A549 (cell line): ENCODE results near the gene DRC3. TPM values are rescaled to one million over a fixed set of nuclear protein-coding genes. Genes with fewer than 3 reads are reported as not detected.

ENCODE experiments used
- ATAC-seq, 2 experiments: fragments of 200-7000 bp in 1 of 2; fragments of >200 bp in 1 of 2; cut with Nextera tagmentation in 1 of 2; cut with Tn5 transposase in 1 of 2; 3 replicates each; pipeline versions ENCODE4 v1.8.0 to v1.9.1; 2018 to 2020; ENCODE audit warnings: mild to moderate bottlenecking in 1 of 2, moderate library complexity in 1 of 2
- CTCF ChIA-PET: fragments of 300-600 bp; sonication (Branson Sonifier 250); formaldehyde crosslinking; extraction: SDS; loops from one replicate; lab custom pipeline; 2021; ENCODE audit warnings: antibody characterized with exemption, inconsistent platforms; lab: Yijun Ruan, JAX
- POLR2A ChIA-PET: fragments of 350-600 bp; formaldehyde crosslinking; extraction: SDS; loops from one replicate; lab custom pipeline; 2021; ENCODE audit warnings: antibody characterized with exemption, inconsistent platforms; lab: Yijun Ruan, JAX
- DNase-seq, 2 experiments: peaks; one replicate each; pipeline versions ENCODE4 v3.0.0 to v3.0.0-alpha.2; 2011 to 2016; ENCODE audit warnings: low read depth in 1 of 2, low spot score in 1 of 2
- FAIRE-seq: peaks from 2 replicates; lab custom pipeline; 2011; peaks lifted over from hg19 to GRCh38; lab: Jason Lieb, UNC
- H3K27ac ChIP-seq, 2 experiments: fragments of >200 bp; sonication (Bioruptor Twin); formaldehyde crosslinking; 3 replicates each; pipeline ENCODE4 v1.5.1; 2016 to 2017
- H3K4me1 ChIP-seq: fragments of >200 bp; sonication (Bioruptor Twin); formaldehyde crosslinking; 3 replicates; pipeline ENCODE4 v1.6.1; 2016
- H3K4me2 ChIP-seq: fragments of >200 bp; sonication (Bioruptor Twin); formaldehyde crosslinking; 3 replicates; pipeline ENCODE4 v1.6.1; 2016
- H3K4me3 ChIP-seq: fragments of >200 bp; sonication (Bioruptor Twin); formaldehyde crosslinking; 3 replicates; pipeline ENCODE4 v1.5.1; 2016
- H3K9me3 ChIP-seq: fragments of >200 bp; sonication (Bioruptor Twin); formaldehyde crosslinking; 3 replicates; pipeline ENCODE4 v1.6.1; 2016
- CBX2 ChIP-seq: fragments of 200-600 bp; sonication (generic); IDR thresholded peaks from 2 replicates; pipeline ENCODE4 v1.6.1; 2016; ENCODE audit warnings: low read depth, mild to moderate bottlenecking, borderline replicate concordance
- CEBPB ChIP-seq, 2 experiments: fragments of >200 bp in 1 of 2; sonication (Bioruptor Twin) in 1 of 2; formaldehyde crosslinking in 1 of 2; IDR thresholded peaks; 2 replicates each; pipeline ENCODE4 v1.6.1; 2012 to 2016
- CHD2 ChIP-seq: fragments of 150-350 bp; IDR thresholded peaks from 2 replicates; pipeline ENCODE4 v1.6.1; 2014; ENCODE audit warnings: low read length; ENCODE audit not compliant: partially characterized antibody
- HDAC2 ChIP-seq: fragments of 200-600 bp; sonication (generic); IDR thresholded peaks from 2 replicates; pipeline ENCODE4 v1.6.1; 2016
- HOXB13 ChIP-seq: fragments of 250-450 bp; sonication (Bioruptor Pico); IDR thresholded peaks from 2 replicates; pipeline ENCODE4 v1.5.0; 2020; ENCODE audit warnings: low read depth, mild to moderate bottlenecking, moderate library complexity
- JUNB ChIP-seq: fragments of >200 bp; sonication (Bioruptor Twin); formaldehyde crosslinking; IDR thresholded peaks from 2 replicates; pipeline ENCODE4 v1.6.1; 2016
- KDM5A ChIP-seq: fragments of 200-600 bp; sonication (generic); IDR thresholded peaks from 2 replicates; pipeline ENCODE4 v1.6.1; 2016; ENCODE audit warnings: antibody characterized with exemption, mild to moderate bottlenecking
- NR3C1 ChIP-seq: fragments of >200 bp; sonication (Bioruptor Twin); formaldehyde crosslinking; IDR thresholded peaks from 3 replicates; pipeline ENCODE4 v1.6.1; 2017
- ZNF302 ChIP-seq: fragments of 250-450 bp; sonication (Bioruptor Pico); IDR thresholded peaks from 2 replicates; pipeline ENCODE4 v1.9.0; 2021; ENCODE audit warnings: inconsistent platforms, mild to moderate bottlenecking, moderate library complexity
- WGBS: methylation state at CpG from one replicate; pipeline ENCODE4 v1.1.6; 2017; ENCODE audit errors: missing lambda C conversion rate; 5-methylcytosine and 5-hydroxymethylcytosine counted together
- polyA plus RNA-seq, 4 experiments: library from polyadenylated mRNA; depleted of rRNA in 3 of 4; stranded (reverse); fragments of >200 nt; fragmentation: RNase III in 1 of 4; extraction: RNeasy Plus Mini Kit Qiagen cat#74134 plus additional on column Dnase treatment in 1 of 4; gene quantifications; 2 replicates in 3 of 4; 3 replicates in 1 of 4; pipeline ENCODE4 v1.2.3, GENCODE V29; 2011 to 2017
- TF ChIP-seq, protein P1 (sequence below): fragments of 250-450 bp; sonication (Bioruptor Pico); IDR thresholded peaks from 2 replicates; pipeline ENCODE4 v1.5.0; 2020; ENCODE audit warnings: low read depth, mild to moderate bottlenecking, moderate library complexity
- TF ChIP-seq, protein P2 (sequence below): fragments of >200 bp; sonication (Bioruptor Twin); formaldehyde crosslinking; IDR thresholded peaks from 3 replicates; pipeline ENCODE4 v1.6.1; 2016
- TF ChIP-seq, protein P3 (sequence below): IDR thresholded peaks from 2 replicates; pipeline ENCODE4 v1.6.1; 2012
- TF ChIP-seq, protein P4 (sequence below): IDR thresholded peaks from 2 replicates; pipeline ENCODE4 v1.6.1; 2012; ENCODE audit warnings: low read depth, borderline replicate concordance
- TF ChIP-seq, protein P5 (sequence below): fragments of 450-650 bp; IDR thresholded peaks from 2 replicates; pipeline ENCODE4 v1.6.1; 2014; ENCODE audit warnings: antibody characterized with exemption
- TF ChIP-seq, protein P6 (sequence below): IDR thresholded peaks from 2 replicates; pipeline ENCODE4 v1.6.1; 2012

DRC3 gene
- polyA plus RNA-seq, 2 of the 4 experiments (the other 2 are of a cell fraction), result 2.9 to 3.1 TPM

DNA sequence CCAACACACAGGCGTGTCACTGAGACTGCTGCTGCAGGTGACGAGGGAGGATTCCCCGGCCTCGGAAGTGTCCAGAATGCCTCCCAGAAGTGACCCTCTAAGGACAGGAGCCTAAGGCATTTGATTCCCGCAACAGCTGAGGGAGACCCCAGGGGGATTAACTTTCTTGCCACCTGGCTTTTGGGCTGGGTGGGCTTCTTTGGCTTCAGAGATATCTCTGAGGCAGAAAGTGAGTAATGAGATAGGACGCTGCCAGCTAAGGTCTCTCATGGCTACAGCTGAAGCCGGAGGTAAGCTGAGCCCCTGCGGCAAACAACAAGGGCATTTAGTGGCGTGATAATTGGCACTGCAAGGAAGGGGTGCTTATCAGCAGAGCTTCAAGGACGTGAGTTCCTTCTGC is 17.0 kb downstream of the DRC3 start (continued):
- TF ChIP-seq, protein P1, sequence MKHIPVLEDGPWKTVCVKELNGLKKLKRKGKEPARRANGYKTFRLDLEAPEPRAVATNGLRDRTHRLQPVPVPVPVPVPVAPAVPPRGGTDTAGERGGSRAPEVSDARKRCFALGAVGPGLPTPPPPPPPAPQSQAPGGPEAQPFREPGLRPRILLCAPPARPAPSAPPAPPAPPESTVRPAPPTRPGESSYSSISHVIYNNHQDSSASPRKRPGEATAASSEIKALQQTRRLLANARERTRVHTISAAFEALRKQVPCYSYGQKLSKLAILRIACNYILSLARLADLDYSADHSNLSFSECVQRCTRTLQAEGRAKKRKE (CRISPR knock-in tag), result no peak
- no peak for TF ChIP-seq HDAC2

DNA sequence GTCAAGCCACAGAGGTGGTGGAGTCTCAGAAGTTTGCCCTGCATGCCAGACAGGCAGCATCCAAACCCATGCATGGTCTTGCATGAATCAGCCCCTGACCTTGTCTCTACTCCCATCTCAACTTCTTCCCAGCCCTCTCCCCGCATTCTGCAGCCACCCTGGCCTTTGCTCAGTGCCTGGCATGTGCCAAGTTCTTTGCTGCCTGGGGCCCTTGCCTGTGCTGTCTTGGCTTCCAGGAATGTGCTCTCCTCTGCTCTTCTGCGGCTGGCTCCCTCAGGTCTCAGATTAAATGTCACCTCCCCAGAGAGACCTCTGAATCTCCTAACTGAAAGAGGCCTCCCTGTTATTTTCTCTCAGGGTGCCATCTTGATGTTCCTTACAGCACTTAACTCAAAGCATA is 17.6 kb downstream of the DRC3 start:
- no peak overlapping the region for H3K4me3 ChIP-seq
- ChIA-PET CTCF (interaction anchor here (1.8 to 5.1 kb wide), 3 partner anchors 43 to 99 kb away, joined by 5 to 29 read pairs (median 15); no protein-coding TSS in a partner anchor), POLR2A (no interaction called here)
- FAIRE-seq, result peak; percentile 76
- whole genome bisulfite sequencing, result 10% methylated on average over 2 of the region's 2 CpGs
- H3K9me3 ChIP-seq, result no peaks in the 10 kb centered on the region
- H3K4me2 ChIP-seq, result peak overlapping the region; percentile 66
- peak; percentile 3 to 47; a peak in 3 of 6 replicates for ATAC-seq
- peak overlapping the region; percentile 64 to 84 for H3K27ac ChIP-seq
- TF ChIP-seq, protein P2, sequence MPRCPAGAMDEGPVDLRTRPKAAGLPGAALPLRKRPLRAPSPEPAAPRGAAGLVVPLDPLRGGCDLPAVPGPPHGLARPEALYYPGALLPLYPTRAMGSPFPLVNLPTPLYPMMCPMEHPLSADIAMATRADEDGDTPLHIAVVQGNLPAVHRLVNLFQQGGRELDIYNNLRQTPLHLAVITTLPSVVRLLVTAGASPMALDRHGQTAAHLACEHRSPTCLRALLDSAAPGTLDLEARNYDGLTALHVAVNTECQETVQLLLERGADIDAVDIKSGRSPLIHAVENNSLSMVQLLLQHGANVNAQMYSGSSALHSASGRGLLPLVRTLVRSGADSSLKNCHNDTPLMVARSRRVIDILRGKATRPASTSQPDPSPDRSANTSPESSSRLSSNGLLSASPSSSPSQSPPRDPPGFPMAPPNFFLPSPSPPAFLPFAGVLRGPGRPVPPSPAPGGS, result no peak
- TF ChIP-seq, protein P3, sequence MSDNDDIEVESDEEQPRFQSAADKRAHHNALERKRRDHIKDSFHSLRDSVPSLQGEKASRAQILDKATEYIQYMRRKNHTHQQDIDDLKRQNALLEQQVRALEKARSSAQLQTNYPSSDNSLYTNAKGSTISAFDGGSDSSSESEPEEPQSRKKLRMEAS, result peak; percentile 73
- TF ChIP-seq, protein P4, sequence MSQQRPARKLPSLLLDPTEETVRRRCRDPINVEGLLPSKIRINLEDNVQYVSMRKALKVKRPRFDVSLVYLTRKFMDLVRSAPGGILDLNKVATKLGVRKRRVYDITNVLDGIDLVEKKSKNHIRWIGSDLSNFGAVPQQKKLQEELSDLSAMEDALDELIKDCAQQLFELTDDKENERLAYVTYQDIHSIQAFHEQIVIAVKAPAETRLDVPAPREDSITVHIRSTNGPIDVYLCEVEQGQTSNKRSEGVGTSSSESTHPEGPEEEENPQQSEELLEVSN, result 0 out of 2 replicates have a peak, but pooled peaks have one; percentile 11
- TF ChIP-seq, protein P5, sequence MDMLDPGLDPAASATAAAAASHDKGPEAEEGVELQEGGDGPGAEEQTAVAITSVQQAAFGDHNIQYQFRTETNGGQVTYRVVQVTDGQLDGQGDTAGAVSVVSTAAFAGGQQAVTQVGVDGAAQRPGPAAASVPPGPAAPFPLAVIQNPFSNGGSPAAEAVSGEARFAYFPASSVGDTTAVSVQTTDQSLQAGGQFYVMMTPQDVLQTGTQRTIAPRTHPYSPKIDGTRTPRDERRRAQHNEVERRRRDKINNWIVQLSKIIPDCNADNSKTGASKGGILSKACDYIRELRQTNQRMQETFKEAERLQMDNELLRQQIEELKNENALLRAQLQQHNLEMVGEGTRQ, result no peak
- peak in 1 of 2 experiments; percentile 37 for DNase-seq
- H3K4me1 ChIP-seq, result peaks cover 42% of the 10 kb centered on the region

DNA sequence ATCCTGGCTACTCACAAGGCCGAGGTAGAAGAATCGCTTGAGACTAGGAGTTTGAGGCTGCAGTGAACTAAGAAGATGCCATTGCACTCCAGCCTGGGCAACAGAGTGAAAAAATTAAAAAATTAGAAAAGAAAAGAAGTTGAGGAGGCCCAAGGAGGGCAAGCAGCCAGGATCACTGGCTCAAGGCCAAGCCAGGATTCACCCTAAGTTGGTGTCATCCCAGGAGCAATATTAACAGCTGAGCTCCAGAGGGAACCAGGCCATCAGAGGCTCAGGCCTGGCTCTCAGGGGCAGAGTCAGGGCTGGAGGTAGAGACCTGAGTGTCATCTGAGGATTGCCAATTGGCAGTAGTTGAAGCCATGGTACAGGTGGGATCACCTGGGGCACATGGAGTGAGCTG is 20.7 kb downstream of the DRC3 start:
- ATAC-seq (no peak), DNase-seq (no peak), FAIRE-seq (no peak)
- Histone ChIP-seq H3K4me3 (no peak overlapping the region), H3K4me1 (peaks cover 42% of the 10 kb centered on the region), H3K4me2 (no peak overlapping the region), H3K27ac (peak overlapping the region in 1 of 2 experiments; percentile 84; a peak in 3 of 6 replicates), H3K9me3 (no peaks in the 10 kb centered on the region)
- ChIA-PET POLR2A (no interaction called here), CTCF (interaction anchor here (1.4 to 5.1 kb wide), 9 partner anchors 9 to 102 kb away, joined by 3 to 34 read pairs (median 9); no protein-coding TSS in a partner anchor)
- TF ChIP-seq CEBPB (IDR thresholded peaks at IDR 0.05) (no peak), JUNB (no peak), HOXB13 (CRISPR knock-in tag) (no peak), NR3C1 (no peak), KDM5A (no peak), ZNF302 (no peak), CBX2 (no peak), HDAC2 (no peak), CHD2 (no peak)
- TF ChIP-seq, protein P2, result no peak
- TF ChIP-seq, protein P6, sequence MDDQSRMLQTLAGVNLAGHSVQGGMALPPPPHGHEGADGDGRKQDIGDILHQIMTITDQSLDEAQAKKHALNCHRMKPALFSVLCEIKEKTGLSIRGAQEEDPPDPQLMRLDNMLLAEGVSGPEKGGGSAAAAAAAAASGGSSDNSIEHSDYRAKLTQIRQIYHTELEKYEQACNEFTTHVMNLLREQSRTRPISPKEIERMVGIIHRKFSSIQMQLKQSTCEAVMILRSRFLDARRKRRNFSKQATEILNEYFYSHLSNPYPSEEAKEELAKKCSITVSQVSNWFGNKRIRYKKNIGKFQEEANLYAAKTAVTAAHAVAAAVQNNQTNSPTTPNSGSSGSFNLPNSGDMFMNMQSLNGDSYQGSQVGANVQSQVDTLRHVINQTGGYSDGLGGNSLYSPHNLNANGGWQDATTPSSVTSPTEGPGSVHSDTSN, result no peak
- TF ChIP-seq, protein P4, result no peak
- WGBS, result 98% methylated on average over 2 of the region's 2 CpGs
